Measurements from ENCODE around the gene TAGLN.

- TF ChIP-seq POLR2A (IDR thresholded peaks at IDR 0.05) = no peak
- peak; percentile 46 to 85 (median 62) for TF ChIP-seq CTCF (IDR thresholded peaks at IDR 0.05)
These were observed 18.2 kb upstream of the TAGLN start for GRCh38 chr11:117180661-117181585.

Measured in tibial nerve (tissue), 3 donors.